ENCODE measurements around the gene KRI1. TPM values are rescaled to one million over a fixed set of nuclear protein-coding genes. Genes with fewer than 3 reads are reported as not detected.
"Not testable (repeated sequence)": the region's sequence is repeated elsewhere in the genome, so short reads cannot be mapped to it uniquely, and the experiment has no call there.

The KRI1 gene
- total RNA-seq, 2 donors from 2014 or later, result 23.6 to 23.8 TPM

GRCh38 chr19:10580979-10581631, 15.3 kb upstream of the KRI1 start:
- Histone ChIP-seq H3K4me3 (no peak overlapping the region), H3K36me3 (no peaks in the 10 kb centered on the region), H3K27me3 (replicated peaks; ENCODE audit: insufficient read depth) (no peaks in the 10 kb centered on the region), H3K9me3 (no peaks in the 10 kb centered on the region), H3K27ac (no peak overlapping the region), H3K4me1 (replicated peaks) (no peaks in the 10 kb centered on the region)
- peak; percentile 85 for DNase-seq (ENCODE audit: low spot score)
- intact Hi-C loops (cut with DNase I), result loop anchor here (1.0 kb wide), 1 partner anchor 63 kb away; no protein-coding TSS in a partner anchor
- TF ChIP-seq POLR2A (IDR thresholded peaks at IDR 0.05) (no peak), CTCF (IDR thresholded peaks at IDR 0.05) (peak; percentile 96 to 99 (median 98)), POLR2AphosphoS5 (IDR thresholded peaks at IDR 0.05) (peak; percentile 77)
- WGBS, result 24% methylated on average over 31 of the region's 31 CpGs

- intact Hi-C loops (cut with DNase I), result no loop called here
- Histone ChIP-seq H3K4me1 (replicated peaks) (no peaks in the 10 kb centered on the region), H3K27me3 (replicated peaks; ENCODE audit: insufficient read depth) (no peaks in the 10 kb centered on the region), H3K27ac (no peak overlapping the region), H3K36me3 (no peaks in the 10 kb centered on the region), H3K4me3 (no peak overlapping the region), H3K9me3 (no peaks in the 10 kb centered on the region)
- no peak for TF ChIP-seq POLR2A (IDR thresholded peaks at IDR 0.05)
- no peak for DNase-seq (ENCODE audit: low spot score)
- 96% methylated on average over 6 of the region's 6 CpGs for WGBS
These were observed 12.1 kb upstream of the KRI1 start for GRCh38 chr19:10577951-10578350.

- no peaks in the 10 kb centered on the region for H3K27me3 ChIP-seq (replicated peaks; ENCODE audit: insufficient read depth)
- DNase-seq (ENCODE audit: low spot score), result no peak
- 86% methylated on average over 6 of the region's 6 CpGs for WGBS
- no peaks in the 10 kb centered on the region for H3K4me1 ChIP-seq (replicated peaks)
- no peak overlapping the region for H3K27ac ChIP-seq
- no peak overlapping the region for H3K4me3 ChIP-seq
- intact Hi-C loops (cut with DNase I), result no loop called here
- H3K9me3 ChIP-seq, result no peaks in the 10 kb centered on the region
- TF ChIP-seq POLR2AphosphoS5 (IDR thresholded peaks at IDR 0.05) (no peak), POLR2A (IDR thresholded peaks at IDR 0.05) (no peak), CTCF (IDR thresholded peaks at IDR 0.05) (no peak)
- no peaks in the 10 kb centered on the region for H3K36me3 ChIP-seq
These were observed 9.4 kb upstream of the KRI1 start for GRCh38 chr19:10575011-10575716.

- Histone ChIP-seq H3K27me3 (replicated peaks; ENCODE audit: insufficient read depth) (no peaks in the 10 kb centered on the region), H3K27ac (no peak overlapping the region), H3K9me3 (no peaks in the 10 kb centered on the region), H3K4me1 (replicated peaks) (peaks cover 2% of the 10 kb centered on the region), H3K4me3 (no peak overlapping the region), H3K36me3 (no peaks in the 10 kb centered on the region)
- intact Hi-C loops (cut with DNase I), result no loop called here
- DNase-seq (ENCODE audit: low spot score), result no peak
- 86% methylated on average over 8 of the region's 8 CpGs for WGBS
- no peak for TF ChIP-seq POLR2AphosphoS5 (IDR thresholded peaks at IDR 0.05)
- TF ChIP-seq CTCF (IDR thresholded peaks at IDR 0.05), result no peak
- TF ChIP-seq POLR2A (IDR thresholded peaks at IDR 0.05), result no peak
These were observed 8.7 kb upstream of the KRI1 start for GRCh38 chr19:10574462-10574861.

- H3K27ac ChIP-seq; H3K9me3 ChIP-seq; H3K4me3 ChIP-seq; H3K27me3 ChIP-seq (replicated peaks; ENCODE audit: insufficient read depth); DNase-seq (ENCODE audit: low spot score); H3K36me3 ChIP-seq; H3K4me1 ChIP-seq (replicated peaks); intact Hi-C loops (cut with DNase I): not testable (repeated sequence)
- WGBS, result 81% methylated on average over 6 of the region's 6 CpGs
These were observed 8.0 kb upstream of the KRI1 start for GRCh38 chr19:10573793-10574192.
